PC-9 (cell line): Measurements from ENCODE around the gene FAM81A. TPM values are rescaled to one million over a fixed set of nuclear protein-coding genes. Genes with fewer than 3 reads are reported as not detected.

Source experiments
- BruUV-seq: library from RNA; stranded (reverse); fragments of 400-500 nt; replicated peaks from 2 replicates; lab custom pipeline; 2021; lab: Mats Ljungman, UMichigan
- CTCF ChIA-PET: fragments of 300-600 bp; sonication (Branson Sonifier 250); formaldehyde crosslinking; loops from one replicate; lab custom pipeline; 2022; ENCODE audit warnings: antibody characterized with exemption; lab: Charles Lee
- POLR2A ChIA-PET: fragments of 300-600 bp; sonication (Branson Sonifier 250); formaldehyde crosslinking; loops from one replicate; lab custom pipeline; 2022; ENCODE audit warnings: antibody characterized with exemption; ENCODE audit not compliant: unreplicated experiment; lab: Charles Lee
- DNase-seq, 2 experiments: peaks; one replicate each; pipeline versions ENCODE4 v3.0.0 to v3.0.0-alpha.2; 2015 to 2022; ENCODE audit warnings: mixed read lengths in 1 of 2
- H2AFZ ChIP-seq: fragments of 200-600 bp; sonication (generic); 2 replicates; pipeline ENCODE4 v1.8.1; 2017; ENCODE audit warnings: antibody characterized with exemption
- H3F3A ChIP-seq: fragments of 200-600 bp; sonication (generic); 2 replicates; pipeline ENCODE4 v1.8.1; 2017; ENCODE audit warnings: antibody characterized with exemption, mild to moderate bottlenecking, low read depth; ENCODE audit not compliant: insufficient read depth
- H3K27ac ChIP-seq: fragments of 200-600 bp; sonication (generic); 2 replicates; pipeline ENCODE4 v1.6.1; 2016; ENCODE audit warnings: mixed run types
- H3K27me3 ChIP-seq: fragments of 200-600 bp; sonication (generic); 2 replicates; pipeline ENCODE4 v1.6.1; 2016; ENCODE audit warnings: low read depth, mixed run types; ENCODE audit not compliant: insufficient read depth
- H3K36me3 ChIP-seq: fragments of 200-600 bp; sonication (generic); 2 replicates; pipeline ENCODE4 v1.6.1; 2016; ENCODE audit warnings: low read depth, mixed run types
- H3K4me1 ChIP-seq: fragments of 200-600 bp; sonication (generic); replicated peaks from 2 replicates; pipeline ENCODE4 v1.6.1; 2016; ENCODE audit warnings: mixed run types; ENCODE audit not compliant: insufficient read depth
- H3K4me2 ChIP-seq: fragments of 200-600 bp; sonication (generic); 2 replicates; pipeline ENCODE4 v1.6.1; 2017; ENCODE audit warnings: mixed run types
- H3K4me3 ChIP-seq: fragments of 200-600 bp; sonication (generic); 2 replicates; pipeline ENCODE4 v1.6.1; 2016; ENCODE audit warnings: mixed run types
- H3K79me2 ChIP-seq: fragments of 200-600 bp; sonication (generic); 2 replicates; pipeline ENCODE4 v1.6.1; 2017; ENCODE audit warnings: low read depth, mixed run types
- H3K9me2 ChIP-seq: fragments of 200-600 bp; sonication (generic); 2 replicates; pipeline ENCODE4 v1.8.1; 2017; ENCODE audit warnings: mild to moderate bottlenecking; ENCODE audit not compliant: insufficient read depth
- H3K9me3 ChIP-seq: fragments of 200-600 bp; sonication (generic); 2 replicates; pipeline ENCODE4 v1.8.1; 2016; ENCODE audit warnings: low read depth; ENCODE audit not compliant: insufficient read depth
- H4K20me1 ChIP-seq: fragments of 200-600 bp; sonication (generic); 2 replicates; pipeline ENCODE4 v1.8.1; 2017; ENCODE audit not compliant: insufficient read depth
- CTCF ChIP-seq: fragments of 200-600 bp; sonication (generic); conservative IDR thresholded peaks from 2 replicates; pipeline ENCODE4 v1.6.1; 2017; ENCODE audit warnings: mixed run types, antibody characterized with exemption, mild to moderate bottlenecking, moderate library complexity
- EZH2 ChIP-seq: fragments of 200-600 bp; sonication (generic); IDR thresholded peaks from 2 replicates; pipeline ENCODE4 v1.8.0; 2017; ENCODE audit warnings: antibody characterized with exemption, low read depth
- intact Hi-C: fragments of 100-400 bp; cut with micrococcal nuclease; formaldehyde crosslinking; loops from one replicate; pipeline ENCODE4 v1.10.0; 2022; ENCODE audit not compliant: unreplicated experiment
- total RNA-seq: library from RNA; stranded (reverse); gene quantifications from 2 replicates; pipeline ENCODE4 v1.2.3, GENCODE V29; 2021

The FAM81A gene
- total RNA-seq, 1 experiment from 2014 or later = 7.0 TPM

- H3K36me3 ChIP-seq = no peaks in the 10 kb centered on the region
- no peaks in the 10 kb centered on the region for H3K9me3 ChIP-seq
- no peaks in the 10 kb centered on the region for H3K79me2 ChIP-seq
- H3K4me2 ChIP-seq = no peak overlapping the region
- TF ChIP-seq EZH2 (no peak), CTCF (no peak)
- CTCF ChIA-PET = no interaction called here
- H4K20me1 ChIP-seq = no peaks in the 10 kb centered on the region
- DNase-seq = no peak
- H3K4me3 ChIP-seq = no peak overlapping the region
- intact Hi-C loops = no loop called here
- H3K27ac ChIP-seq = no peak overlapping the region
- POLR2A ChIA-PET = no interaction called here
- no peaks in the 10 kb centered on the region for H3K9me2 ChIP-seq
- no peaks in the 10 kb centered on the region for H3F3A ChIP-seq
- BruUV-seq = no TSS peak
- no peak overlapping the region for H2AFZ ChIP-seq
- H3K27me3 ChIP-seq = no peaks in the 10 kb centered on the region
- peaks cover 8% of the 10 kb centered on the region; the same call in 1 of the 2 replicates for H3K4me1 ChIP-seq
These were observed 100.5 kb downstream of the FAM81A start for GRCh38 chr15:59538494-59538893.

GRCh38 chr15:59539799-59540198, 101.8 kb downstream of the FAM81A start:
- Histone ChIP-seq H3K79me2 (no peaks in the 10 kb centered on the region), H3K4me2 (no peak overlapping the region), H3K27ac (no peak overlapping the region), H2AFZ (no peak overlapping the region), H3K4me1 (peaks cover 15% of the 10 kb centered on the region), H3K9me2 (no peaks in the 10 kb centered on the region), H3K36me3 (no peaks in the 10 kb centered on the region), H3F3A (no peaks in the 10 kb centered on the region), H4K20me1 (no peaks in the 10 kb centered on the region), H3K4me3 (no peak overlapping the region), H3K27me3 (no peaks in the 10 kb centered on the region), H3K9me3 (no peaks in the 10 kb centered on the region)
- TF ChIP-seq EZH2 (no peak), CTCF (no peak)
- intact Hi-C loops = no loop called here
- ChIA-PET CTCF (no interaction called here), POLR2A (no interaction called here)
- no TSS peak for BruUV-seq
- no peak for DNase-seq

GRCh38 chr15:59540654-59541053, 102.7 kb downstream of the FAM81A start:
- no peak overlapping the region for H3K4me3 ChIP-seq
- ChIA-PET CTCF (no interaction called here), POLR2A (interaction anchor here (0.7 kb wide), 1 partner anchor 14 kb away, joined by 7 read pairs; no protein-coding TSS in a partner anchor)
- H3K79me2 ChIP-seq = no peaks in the 10 kb centered on the region
- no peak for DNase-seq
- H3K9me3 ChIP-seq = no peaks in the 10 kb centered on the region
- no peak overlapping the region for H2AFZ ChIP-seq
- no peak overlapping the region for H3K27ac ChIP-seq
- no peak overlapping the region for H3K4me2 ChIP-seq
- no peaks in the 10 kb centered on the region for H4K20me1 ChIP-seq
- intact Hi-C loops = no loop called here
- no peaks in the 10 kb centered on the region for H3F3A ChIP-seq
- H3K36me3 ChIP-seq = no peaks in the 10 kb centered on the region
- no peaks in the 10 kb centered on the region for H3K9me2 ChIP-seq
- H3K4me1 ChIP-seq = peaks cover 15% of the 10 kb centered on the region
- TF ChIP-seq EZH2 (no peak), CTCF (no peak)
- no peaks in the 10 kb centered on the region for H3K27me3 ChIP-seq
- BruUV-seq = no TSS peak
